AG04450 (cell line): ENCODE data around the gene KMO. TPM values are rescaled to one million over a fixed set of nuclear protein-coding genes. Genes with fewer than 3 reads are reported as not detected.

Source experiments
- CTCF ChIA-PET: fragments of 300-600, 350-600 bp; formaldehyde crosslinking; extraction: SDS; loops from one replicate; lab custom pipeline; 2022; ENCODE audit warnings: antibody characterized with exemption, inconsistent platforms; lab: Charles Lee
- POLR2A ChIA-PET: fragments of 350-600 bp; formaldehyde crosslinking; extraction: SDS; loops from one replicate; lab custom pipeline; 2021; ENCODE audit warnings: antibody characterized with exemption, inconsistent platforms; lab: Yijun Ruan, JAX
- DNase-seq: peaks from one replicate; pipeline ENCODE4 v3.0.0-alpha.2; 2011; ENCODE audit warnings: low read depth, low spot score
- H3K27ac ChIP-seq: one replicate; pipeline ENCODE4 v1.5.1; 2012; ENCODE audit warnings: low read depth, low read length, control low read depth
- H3K27me3 ChIP-seq: one replicate; pipeline ENCODE4 v1.6.0; 2012; ENCODE audit warnings: low read length; ENCODE audit not compliant: control insufficient read depth, insufficient read depth
- H3K4me3 ChIP-seq: 2 replicates; pipeline ENCODE4 v1.5.1; 2011; ENCODE audit warnings: mild to moderate bottlenecking, low read depth, low read length, control low read depth
- H3K9me3 ChIP-seq: 2 replicates; pipeline ENCODE4 v1.5.1; 2012; ENCODE audit warnings: low read length; ENCODE audit not compliant: control insufficient read depth, insufficient read depth
- polyA plus RNA-seq: library from polyadenylated mRNA; depleted of rRNA; stranded (reverse); fragments of >200 nt; gene quantifications from 2 replicates; pipeline ENCODE4 v1.2.3, GENCODE V29; 2011; rRNA removed
- TF ChIP-seq, protein P1 (sequence below): IDR thresholded peaks from 2 replicates; pipeline ENCODE4 v1.5.1; 2011; ENCODE audit warnings: low read depth, low read length, control low read depth, inconsistent platforms

The KMO gene
- polyA plus RNA-seq, 1 experiment = 0.07 TPM

- POLR2A ChIA-PET = no interaction called here
These were observed 112.1 kb downstream of the KMO start for GRCh38 chr1:241644259-241644658.

DNA sequence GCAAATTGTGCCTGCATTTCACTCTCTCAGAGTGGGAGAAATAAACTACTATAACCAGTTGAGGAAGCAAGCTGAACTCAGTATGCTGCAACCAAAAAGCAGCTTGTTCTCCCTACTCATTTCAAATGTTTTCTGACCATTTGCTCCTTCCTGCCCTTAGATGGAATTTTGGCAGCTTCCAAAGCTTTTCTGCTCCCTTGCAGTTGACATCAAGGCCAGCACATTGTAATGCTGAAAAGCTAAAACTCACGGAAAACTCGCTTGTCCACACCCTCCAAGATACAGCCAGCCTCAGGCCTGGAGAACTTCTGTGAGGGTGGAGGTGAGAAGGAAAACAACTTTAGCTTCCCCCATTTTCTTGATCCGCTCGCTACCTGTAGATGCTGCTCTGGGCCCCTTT is 113.0 kb downstream of the KMO start:
- Histone ChIP-seq H3K27me3 (no peaks in the 10 kb centered on the region), H3K9me3 (no peaks in the 10 kb centered on the region; the same call in 1 of the 2 replicates), H3K4me3 (no peak overlapping the region), H3K27ac (no peak overlapping the region)
- TF ChIP-seq, protein P1, sequence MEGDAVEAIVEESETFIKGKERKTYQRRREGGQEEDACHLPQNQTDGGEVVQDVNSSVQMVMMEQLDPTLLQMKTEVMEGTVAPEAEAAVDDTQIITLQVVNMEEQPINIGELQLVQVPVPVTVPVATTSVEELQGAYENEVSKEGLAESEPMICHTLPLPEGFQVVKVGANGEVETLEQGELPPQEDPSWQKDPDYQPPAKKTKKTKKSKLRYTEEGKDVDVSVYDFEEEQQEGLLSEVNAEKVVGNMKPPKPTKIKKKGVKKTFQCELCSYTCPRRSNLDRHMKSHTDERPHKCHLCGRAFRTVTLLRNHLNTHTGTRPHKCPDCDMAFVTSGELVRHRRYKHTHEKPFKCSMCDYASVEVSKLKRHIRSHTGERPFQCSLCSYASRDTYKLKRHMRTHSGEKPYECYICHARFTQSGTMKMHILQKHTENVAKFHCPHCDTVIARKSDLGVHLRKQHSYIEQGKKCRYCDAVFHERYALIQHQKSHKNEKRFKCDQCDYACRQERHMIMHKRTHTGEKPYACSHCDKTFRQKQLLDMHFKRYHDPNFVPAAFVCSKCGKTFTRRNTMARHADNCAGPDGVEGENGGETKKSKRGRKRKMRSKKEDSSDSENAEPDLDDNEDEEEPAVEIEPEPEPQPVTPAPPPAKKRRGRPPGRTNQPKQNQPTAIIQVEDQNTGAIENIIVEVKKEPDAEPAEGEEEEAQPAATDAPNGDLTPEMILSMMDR = no peak
- no peak for DNase-seq
- CTCF ChIA-PET = no interaction called here
- POLR2A ChIA-PET = no interaction called here

More at GRCh38 chr1:241644259-241644658, 112.1 kb downstream of the KMO start:
- H3K27ac ChIP-seq = no peak overlapping the region
- no peak for DNase-seq
- TF ChIP-seq, protein P1 = no peak
- no peak overlapping the region for H3K4me3 ChIP-seq
- no peaks in the 10 kb centered on the region for H3K27me3 ChIP-seq
- CTCF ChIA-PET = interaction anchor here (1.2 kb wide), 1 partner anchor 33 kb away, joined by 3 read pairs; no protein-coding TSS in a partner anchor
- no peaks in the 10 kb centered on the region; the same call in 1 of the 2 replicates for H3K9me3 ChIP-seq

Other genes starting within 250 kb of the KMO start
- 0.24 and 0.29 TPM in 2 replicates for gene RGS7, start 175.2 kb upstream of the KMO start, polyA plus RNA-seq
- 80.6 and 104 TPM in 2 replicates for gene FH, start 12.6 kb upstream of the KMO start, polyA plus RNA-seq
- 13.0 and 17.1 TPM in 2 replicates for gene CHML, start 108.0 kb downstream of the KMO start, polyA plus RNA-seq
- 57.1 and 70.1 TPM in 2 replicates for gene OPN3, start 108.0 kb downstream of the KMO start, polyA plus RNA-seq
- not detected in 2 replicates for gene WDR64, start 119.9 kb downstream of the KMO start, polyA plus RNA-seq